GM12891 (cell line): ENCODE data around the gene TUSC2.

ENCODE experiments used
- POLR2A ChIP-seq: IDR thresholded peaks from 2 replicates; pipeline ENCODE4 v1.6.1; 2011; ENCODE audit warnings: low read depth, low read length, control low read depth
- TAF1 ChIP-seq: IDR thresholded peaks from 2 replicates; pipeline ENCODE4 v1.6.1; 2011; ENCODE audit warnings: low read depth, low read length, control low read depth

DNA sequence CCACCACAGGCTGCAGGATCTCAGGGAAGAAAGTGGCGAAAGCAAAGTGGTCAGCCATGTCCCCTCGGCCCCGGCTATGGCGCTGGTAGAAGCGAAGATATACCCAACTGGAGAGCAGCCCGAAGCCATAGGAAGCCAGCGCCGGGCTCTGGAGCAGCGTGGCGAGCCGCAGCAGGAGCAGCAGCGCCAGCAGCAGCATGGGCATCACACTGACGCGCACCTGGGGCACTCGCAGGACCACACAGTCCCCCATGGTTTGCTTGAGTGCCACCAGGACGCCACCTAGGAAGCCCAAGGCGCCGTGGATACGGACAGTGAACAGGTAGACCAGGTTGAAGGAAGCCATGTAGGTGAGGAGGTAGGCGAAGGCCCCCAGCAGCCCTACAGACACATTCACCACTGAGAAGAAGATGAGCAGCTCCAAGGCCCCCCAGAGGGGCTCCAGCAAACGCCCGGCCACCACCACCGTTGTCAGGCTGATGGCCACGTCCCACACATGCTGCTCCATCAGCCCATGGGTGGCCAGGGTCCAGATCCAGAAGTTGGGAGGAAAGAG lies 30.4 kb upstream of the TUSC2 start:
- no peak for TF ChIP-seq POLR2A
- no peak for TF ChIP-seq TAF1
